SK-N-MC (cell line): Measurements from ENCODE around the gene SLC30A5.
A peak's percentile ranks its signal among the peaks of the same experiment; 100 is the strongest.

Experiments used
- DNase-seq: peaks from one replicate; pipeline ENCODE4 v3.0.0-alpha.2; 2011; ENCODE audit warnings: low read depth, low spot score
- H3K27ac ChIP-seq: fragments of 200-600 bp; sonication (generic); 2 replicates; pipeline ENCODE4 v1.5.1; 2016; ENCODE audit warnings: mixed run types
- H3K36me3 ChIP-seq: fragments of 200-600 bp; sonication (generic); 2 replicates; pipeline ENCODE4 v1.6.1; 2017; ENCODE audit warnings: antibody characterized with exemption, low read length, mixed read lengths; ENCODE audit not compliant: insufficient read depth
- H3K4me3 ChIP-seq: fragments of 200-600 bp; sonication (generic); 2 replicates; pipeline ENCODE4 v1.5.1; 2016
- H3K9ac ChIP-seq: fragments of 200-600 bp; sonication (generic); 2 replicates; pipeline ENCODE4 v1.8.0; 2017; ENCODE audit warnings: mixed run types, mixed read lengths; ENCODE audit not compliant: insufficient read length
- H3K9me3 ChIP-seq: fragments of 200-600 bp; sonication (generic); 2 replicates; pipeline ENCODE4 v1.6.1; 2017; ENCODE audit warnings: low read depth, mild to moderate bottlenecking, antibody characterized with exemption, low read length, moderate library complexity, mixed read lengths
- EZH2 ChIP-seq: fragments of 200-600 bp; sonication (generic); IDR thresholded peaks from one replicate; pipeline ENCODE4 v1.6.1; 2017; ENCODE audit warnings: antibody characterized with exemption
- FOXP2 ChIP-seq: optimal IDR thresholded peaks from 2 replicates; pipeline ENCODE3; 2011; ENCODE audit warnings: mild to moderate bottlenecking, moderate library complexity; ENCODE audit not compliant: insufficient read depth; ENCODE audit errors: extremely low read length, control extremely low read depth
- POLR2AphosphoS5 ChIP-seq: IDR thresholded peaks from 2 replicates; pipeline ENCODE4 v1.6.1; 2012; ENCODE audit warnings: mild to moderate bottlenecking, low read depth, low read length, borderline replicate concordance

The SLC30A5 gene

GRCh38 chr5:69167929-69168328 is 74.1 kb downstream of the SLC30A5 start:
- Histone ChIP-seq H3K4me3 (peak overlapping the region; percentile 99), H3K9ac (peak overlapping the region; percentile 95), H3K27ac (peak overlapping the region; percentile 91; the same call in 1 of the 2 replicates), H3K9me3 (no peaks in the 10 kb centered on the region), H3K36me3 (peaks cover 52% of the 10 kb centered on the region)
- DNase-seq = no peak
- TF ChIP-seq FOXP2 = no peak
- TF ChIP-seq EZH2 = no peak
- no peak for TF ChIP-seq POLR2AphosphoS5

DNA sequence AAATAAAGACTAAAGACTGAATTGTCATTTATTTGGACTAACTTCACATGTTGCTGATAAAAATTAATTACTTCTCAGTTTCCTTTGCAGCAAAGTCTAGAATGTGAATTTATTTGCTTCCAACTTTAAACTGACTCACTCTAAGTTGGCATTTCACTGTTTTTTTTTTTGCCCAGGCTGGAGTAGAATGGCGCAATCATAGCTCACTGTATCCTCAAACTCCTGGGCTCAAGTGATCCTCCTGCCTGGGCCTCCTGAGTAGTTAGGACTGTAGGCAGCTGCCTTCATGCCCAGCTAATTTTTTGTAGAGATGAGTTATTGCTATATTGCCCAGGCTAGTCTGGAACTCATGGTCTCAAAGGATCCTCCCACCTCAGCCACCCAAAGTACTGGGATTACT is 76.7 kb downstream of the SLC30A5 start:
- H3K36me3 ChIP-seq = peaks cover 78% of the 10 kb centered on the region
- no peaks in the 10 kb centered on the region for H3K9me3 ChIP-seq
- TF ChIP-seq FOXP2 (no peak), POLR2AphosphoS5 (no peak), EZH2 (no peak)
- DNase-seq = no peak
- no peak overlapping the region for H3K4me3 ChIP-seq
- peak overlapping the region; percentile 39; the same call in 1 of the 2 replicates for H3K27ac ChIP-seq
- no peak overlapping the region for H3K9ac ChIP-seq

DNA sequence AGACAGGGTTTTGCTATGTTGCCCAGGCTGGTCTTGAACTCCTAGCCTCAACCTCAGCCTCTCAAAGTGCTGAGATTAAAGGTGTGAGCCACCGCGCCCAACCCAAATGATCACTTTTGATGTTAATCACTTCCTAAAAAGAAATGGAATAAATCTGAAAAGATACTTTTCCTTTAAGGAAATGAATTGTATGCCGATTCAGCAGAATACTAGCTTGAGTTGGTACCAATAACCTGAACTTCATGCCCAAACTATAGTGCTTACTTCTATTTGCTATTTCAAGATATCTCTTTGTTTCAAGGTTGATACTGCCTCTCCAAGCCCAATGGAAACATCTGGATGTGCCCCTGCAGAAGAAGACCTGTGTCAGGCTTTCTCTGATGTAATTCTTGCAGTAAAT is 77.2 kb downstream of the SLC30A5 start:
- Histone ChIP-seq H3K27ac (peak overlapping the region; percentile 39), H3K9ac (peak overlapping the region; percentile 41), H3K36me3 (peaks cover 82% of the 10 kb centered on the region), H3K9me3 (no peaks in the 10 kb centered on the region), H3K4me3 (peak overlapping the region; percentile 27; the same call in 1 of the 2 replicates)
- DNase-seq = no peak
- TF ChIP-seq FOXP2 (no peak), EZH2 (no peak), POLR2AphosphoS5 (no peak)
